ENCODE results near the gene SLC28A1.

DNA sequence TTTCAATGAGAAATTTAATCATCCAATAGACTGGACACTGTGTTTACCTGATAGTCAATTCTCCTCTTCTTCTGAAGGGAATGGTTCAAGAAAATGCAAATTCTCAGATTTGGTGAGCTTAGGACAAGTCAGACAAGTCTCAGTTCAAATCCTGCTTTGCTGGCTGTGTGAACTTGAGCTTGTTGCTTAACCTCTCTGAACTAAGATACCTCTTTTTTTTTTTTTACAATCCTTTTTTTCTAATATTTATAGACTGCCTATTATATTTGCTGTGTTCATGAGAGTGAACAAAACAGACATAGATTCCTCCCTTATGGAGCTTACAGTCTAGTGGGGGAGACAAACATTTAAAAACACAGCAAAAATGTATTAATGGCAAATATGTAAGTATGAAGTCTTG, 8.2 kb upstream of the SLC28A1 start:
- TF ChIP-seq, protein P1, sequence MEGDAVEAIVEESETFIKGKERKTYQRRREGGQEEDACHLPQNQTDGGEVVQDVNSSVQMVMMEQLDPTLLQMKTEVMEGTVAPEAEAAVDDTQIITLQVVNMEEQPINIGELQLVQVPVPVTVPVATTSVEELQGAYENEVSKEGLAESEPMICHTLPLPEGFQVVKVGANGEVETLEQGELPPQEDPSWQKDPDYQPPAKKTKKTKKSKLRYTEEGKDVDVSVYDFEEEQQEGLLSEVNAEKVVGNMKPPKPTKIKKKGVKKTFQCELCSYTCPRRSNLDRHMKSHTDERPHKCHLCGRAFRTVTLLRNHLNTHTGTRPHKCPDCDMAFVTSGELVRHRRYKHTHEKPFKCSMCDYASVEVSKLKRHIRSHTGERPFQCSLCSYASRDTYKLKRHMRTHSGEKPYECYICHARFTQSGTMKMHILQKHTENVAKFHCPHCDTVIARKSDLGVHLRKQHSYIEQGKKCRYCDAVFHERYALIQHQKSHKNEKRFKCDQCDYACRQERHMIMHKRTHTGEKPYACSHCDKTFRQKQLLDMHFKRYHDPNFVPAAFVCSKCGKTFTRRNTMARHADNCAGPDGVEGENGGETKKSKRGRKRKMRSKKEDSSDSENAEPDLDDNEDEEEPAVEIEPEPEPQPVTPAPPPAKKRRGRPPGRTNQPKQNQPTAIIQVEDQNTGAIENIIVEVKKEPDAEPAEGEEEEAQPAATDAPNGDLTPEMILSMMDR (conservative IDR thresholded peaks at IDR 0.05; ENCODE audit: low read length) = no peak
- TF ChIP-seq EZH2phosphoT487 (IDR thresholded peaks at IDR 0.05; ENCODE audit: borderline replicate concordance, low read depth, low read length) = no peak

All from OCI-LY7 (cell line).